Stomach (tissue), 9 donors: ENCODE measurements around the gene MPZL2. TPM values are rescaled to one million over a fixed set of nuclear protein-coding genes. Genes with fewer than 3 reads are reported as not detected.

Source experiments
- DNase-seq, 2 donors: peaks; one replicate each; pipeline versions ENCODE4 v3.0.0 to v3.0.0-alpha.2; 2013 to 2019
- H3K27ac ChIP-seq, 5 donors: fragments of 200-600 bp in 4 of 5; sonication (generic) in 4 of 5; one replicate each; pipeline ENCODE4 v1.5.1; 2013 to 2019; ENCODE audit warnings: mild to moderate bottlenecking in 1 of 5, moderate library complexity in 1 of 5
- H3K27me3 ChIP-seq, 3 donors: fragments of 200-600 bp; sonication (generic); one replicate each; pipeline ENCODE4 v1.5.1; 2017 to 2019; ENCODE audit warnings: mixed run types in 1 of 3
- H3K36me3 ChIP-seq, 4 donors: fragments of 200-600 bp; sonication (generic); 1 replicate in 3 of 4; 2 replicates in 1 of 4; pipeline ENCODE4 v1.5.1; 2016 to 2019
- H3K4me1 ChIP-seq, 4 donors: fragments of 200-600 bp; sonication (generic); one replicate each; pipeline ENCODE4 v1.5.1; 2016 to 2019
- H3K4me3 ChIP-seq, 4 donors: fragments of 200-600 bp; sonication (generic) in 3 of 4; one replicate each; pipeline ENCODE4 v1.5.1; 2016 to 2019; ENCODE audit warnings: mild to moderate bottlenecking in 1 of 4
- H3K9me3 ChIP-seq, 4 donors: fragments of 200-600 bp; sonication (generic); one replicate each; pipeline ENCODE4 v1.5.1; 2016 to 2019
- CTCF ChIP-seq, 7 experiments: fragments of 450-650 bp in 4 of 7; fragments of 200-600 bp in 3 of 7; sonication (generic) in 3 of 7; IDR thresholded peaks; one replicate each; pipeline ENCODE4 v1.5.1; 2016 to 2019; ENCODE audit warnings: antibody characterized with exemption in 7 of 7, control low read depth in 2 of 7, mild to moderate bottlenecking in 1 of 7
- EP300 ChIP-seq: sonication (generic); formaldehyde crosslinking; IDR thresholded peaks from one replicate; pipeline ENCODE4 v1.6.1; 2017; ENCODE audit warnings: antibody characterized with exemption
- POLR2A ChIP-seq, 4 donors: fragments of 450-650 bp; IDR thresholded peaks; one replicate each; pipeline ENCODE4 v1.6.1; 2016; ENCODE audit warnings: antibody characterized with exemption in 4 of 4, control low read depth in 2 of 4, mild to moderate bottlenecking in 1 of 4, moderate library complexity in 1 of 4
- POLR2AphosphoS5 ChIP-seq, 3 donors: sonication (generic); formaldehyde crosslinking; IDR thresholded peaks; one replicate each; pipeline ENCODE4 v1.6.1; 2016; ENCODE audit warnings: antibody characterized with exemption in 3 of 3
- WGBS, 5 donors: extraction: QIAGEN DNeasy Blood & Tissue Kit in 3 of 5; methylation state at CpG; one replicate each; pipeline versions ENCODE4 v1.1.5 to v1.1.7; 2013 to 2018; 5-methylcytosine and 5-hydroxymethylcytosine counted together
- intact Hi-C: fragments of 100-400 bp; cut with DNase I; formaldehyde crosslinking; loops from one replicate; pipeline ENCODE4 v1.15.1; 2023; ENCODE audit warnings: low total_unique reads
- polyA plus RNA-seq, 3 donors: library from polyadenylated mRNA; stranded (reverse); fragments of 200-250 nt; gene quantifications; one replicate each; pipeline ENCODE4 v1.2.3, GENCODE V29; 2013
- total RNA-seq, 5 donors: library from RNA; depleted of rRNA; stranded (reverse); fragments of >200 nt; gene quantifications; one replicate each; pipeline versions ENCODE4 v1.1.0 to v1.2.3, GENCODE V29; 2014 to 2016
- donor health status: healthy with polysubstance abuse.
- donor health status: Bipolar disorder and iron deficiency.
- donor health status: healthy.

MPZL2 gene
- total and polyA plus RNA-seq, 8 donors, result 0.58 to 97.2 (median 48.4) TPM

DNA sequence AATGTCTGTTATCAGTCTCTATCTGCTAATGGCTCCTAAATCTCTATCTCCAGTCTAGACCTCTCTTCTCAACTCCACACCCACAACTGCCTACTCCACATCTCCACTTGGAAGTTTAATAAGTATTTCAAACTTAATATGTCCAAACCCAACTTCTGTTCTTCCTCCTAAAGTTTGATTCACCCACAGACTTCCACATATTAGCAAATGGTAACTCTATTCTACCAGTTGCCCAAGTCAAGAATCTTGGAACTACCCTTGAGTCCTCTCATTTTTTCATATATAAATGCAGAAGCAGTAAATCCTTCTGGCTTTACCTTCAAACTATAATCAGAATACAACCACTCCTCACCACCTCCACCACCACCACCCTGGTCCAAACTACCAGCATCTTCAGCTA lies 32.6 kb downstream of the MPZL2 start:
- Histone ChIP-seq H3K27me3 (peaks cover 0 to 3% (median 0%) of the 10 kb centered on the region in 3 donors), H3K36me3 (peaks cover 0 to 60% (median 25%) of the 10 kb centered on the region in 4 donors), H3K9me3 (no peaks in the 10 kb centered on the region), H3K4me1 (peaks cover 0 to 29% (median 0%) of the 10 kb centered on the region in 4 donors), H3K4me3 (no peak overlapping the region), H3K27ac (no peak overlapping the region)
- TF ChIP-seq CTCF (IDR thresholded peaks at IDR 0.05), result no peak
- TF ChIP-seq EP300, result no peak
- no peak for TF ChIP-seq POLR2AphosphoS5 (IDR thresholded peaks at IDR 0.05)
- no peak for TF ChIP-seq POLR2A (IDR thresholded peaks at IDR 0.05)
- no peak for DNase-seq
- intact Hi-C loops, result no loop called here

DNA sequence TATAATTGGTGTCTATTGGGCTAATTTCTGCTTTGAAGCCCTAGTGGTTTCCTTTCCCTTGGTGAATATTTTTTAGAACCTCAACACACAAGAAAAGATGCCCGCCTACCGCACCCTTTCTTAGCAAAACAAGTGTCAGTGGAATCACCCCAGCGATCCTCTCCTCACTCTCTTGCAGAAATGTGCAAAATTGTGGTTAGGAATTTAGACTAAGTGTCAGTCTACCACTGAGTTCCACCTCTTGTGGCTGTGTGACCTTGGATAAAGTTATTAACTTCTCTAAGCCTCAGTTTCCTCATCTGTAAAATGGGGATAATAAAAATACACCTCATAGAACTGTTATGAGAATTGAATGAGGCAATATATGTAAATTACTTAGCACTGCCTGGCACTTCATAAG lies 34.0 kb downstream of the MPZL2 start:
- Histone ChIP-seq H3K27me3 (peaks cover 0 to 3% (median 0%) of the 10 kb centered on the region in 3 donors), H3K27ac (peak overlapping the region in 3 of 5 donors; percentile 44 to 69 (median 51)), H3K4me1 (peaks cover 0 to 37% (median 0%) of the 10 kb centered on the region in 4 donors), H3K9me3 (no peaks in the 10 kb centered on the region), H3K36me3 (peaks cover 0 to 57% (median 23%) of the 10 kb centered on the region in 4 donors), H3K4me3 (no peak overlapping the region)
- no peak for DNase-seq
- TF ChIP-seq EP300 (no peak), CTCF (IDR thresholded peaks at IDR 0.05) (no peak), POLR2AphosphoS5 (IDR thresholded peaks at IDR 0.05) (no peak), POLR2A (IDR thresholded peaks at IDR 0.05) (no peak)
- intact Hi-C loops, result no loop called here
- 77 to 100% (median 84%) methylated on average over 3 of the region's 3 CpGs for WGBS, 5 donors

DNA sequence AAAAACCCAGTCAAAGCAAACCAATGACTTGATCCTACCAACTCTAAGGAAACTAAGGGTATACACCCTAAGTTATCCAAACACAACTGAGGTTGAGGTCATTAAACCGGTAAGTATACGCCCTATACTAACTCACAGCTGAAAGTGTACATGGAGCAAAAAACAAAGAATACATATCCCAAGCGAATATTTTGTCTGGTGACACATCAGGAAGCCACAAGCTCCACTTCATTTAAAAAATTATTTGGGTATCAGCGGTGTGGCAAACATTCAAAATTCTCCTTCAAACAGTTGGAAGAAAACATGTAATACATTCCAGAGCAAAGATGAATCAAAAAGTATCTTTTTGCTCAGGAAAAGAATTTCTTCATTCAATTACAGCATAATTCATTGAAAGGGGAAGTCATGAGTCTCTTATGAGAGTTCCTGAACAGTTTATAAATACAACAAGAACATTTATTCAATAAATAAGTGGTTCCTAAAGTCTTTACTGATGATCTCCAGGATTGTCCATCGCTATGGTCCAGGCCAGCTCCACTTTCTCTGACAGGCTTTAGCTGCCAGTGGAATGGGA lies 34.7 kb downstream of the MPZL2 start:
- Histone ChIP-seq H3K4me3 (no peak overlapping the region), H3K27ac (peak overlapping the region in 4 of 5 donors; percentile 38 to 69 (median 48)), H3K36me3 (peaks cover 0 to 51% (median 21%) of the 10 kb centered on the region in 4 donors), H3K9me3 (no peaks in the 10 kb centered on the region), H3K4me1 (peaks cover 0 to 37% (median 0%) of the 10 kb centered on the region in 4 donors), H3K27me3 (peaks cover 0 to 3% (median 0%) of the 10 kb centered on the region in 3 donors)
- TF ChIP-seq POLR2AphosphoS5 (IDR thresholded peaks at IDR 0.05) (no peak), CTCF (IDR thresholded peaks at IDR 0.05) (no peak), EP300 (no peak), POLR2A (IDR thresholded peaks at IDR 0.05) (no peak)
- 56 to 75% (median 71%) methylated on average over 5 of the region's 5 CpGs for WGBS, 5 donors
- no peak for DNase-seq
- intact Hi-C loops, result no loop called here

DNA sequence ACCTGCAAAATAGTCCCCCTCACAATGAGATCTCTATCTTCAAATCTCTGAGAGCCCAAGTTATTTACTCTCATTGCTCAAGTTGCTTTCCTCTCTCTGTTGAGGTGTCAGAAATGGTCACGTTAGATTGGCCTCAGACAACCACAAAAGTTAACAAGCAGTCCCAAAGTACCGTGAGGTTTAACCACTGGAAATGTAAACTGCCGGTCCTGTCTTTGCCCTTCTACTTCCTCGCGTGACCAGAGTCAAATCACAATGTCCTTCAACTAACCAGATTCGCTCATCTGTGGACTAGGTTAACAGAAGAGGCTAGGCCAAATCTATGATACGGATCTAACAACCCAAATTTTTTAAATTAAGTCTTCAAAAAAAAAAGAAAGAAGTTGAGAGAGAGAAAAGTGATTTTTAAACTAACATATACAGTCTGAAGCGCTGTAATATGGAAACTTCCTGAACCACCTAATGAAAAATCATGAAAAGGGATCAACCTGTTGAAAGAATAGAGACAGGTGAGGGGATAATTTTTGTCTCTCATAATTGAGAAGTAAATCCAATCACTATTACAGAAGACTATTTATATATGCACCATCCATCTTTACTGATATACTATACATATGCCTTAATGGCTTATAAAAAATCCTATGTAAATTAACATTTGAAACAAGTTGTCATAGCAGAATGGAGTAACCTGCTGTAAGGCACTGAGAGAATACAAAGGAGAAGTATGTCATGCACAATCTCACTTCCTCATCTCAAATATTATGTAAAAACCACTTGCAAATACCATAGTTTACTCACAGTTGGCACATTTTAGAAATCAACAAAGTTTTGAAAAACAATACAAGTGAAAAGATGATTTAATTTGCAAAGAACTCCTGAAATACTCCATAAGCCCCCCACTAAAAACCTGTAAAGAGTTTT lies 36.0 kb downstream of the MPZL2 start:
- 79 to 88% (median 84%) methylated on average over 8 of the region's 8 CpGs for WGBS, 5 donors
- intact Hi-C loops, result no loop called here

More for the DNA sequence above, 36.0 kb downstream of the MPZL2 start:
- Histone ChIP-seq H3K36me3 (peaks cover 0 to 41% (median 15%) of the 10 kb centered on the region in 4 donors), H3K4me1 (peaks cover 0 to 37% (median 0%) of the 10 kb centered on the region in 4 donors), H3K4me3 (no peak overlapping the region), H3K27ac (peak overlapping the region in 4 of 5 donors; percentile 44 to 69 (median 62)), H3K9me3 (no peaks in the 10 kb centered on the region), H3K27me3 (peaks cover 0 to 5% (median 0%) of the 10 kb centered on the region in 3 donors)
- peak in 1 of 2 donors; percentile 27 for DNase-seq
- TF ChIP-seq EP300, result no peak
- TF ChIP-seq POLR2AphosphoS5 (IDR thresholded peaks at IDR 0.05), result no peak
- TF ChIP-seq CTCF (IDR thresholded peaks at IDR 0.05), result no peak
- no peak for TF ChIP-seq POLR2A (IDR thresholded peaks at IDR 0.05)
